ENCODE data around the gene RASA4B. TPM values are rescaled to one million over a fixed set of nuclear protein-coding genes. Genes with fewer than 3 reads are reported as not detected.
"Not testable (repeated sequence)": the region's sequence is repeated elsewhere in the genome, so short reads cannot be mapped to it uniquely, and the experiment has no call there.

Gene RASA4B
- 4.6 TPM in 2 replicates for total RNA-seq (ENCODE audit: low replicate concordance)

GRCh38 chr7:102517550-102518147, at the start of gene RASA4B:
Gene RASA4B (minus strand): TSS chr7:102517777. CDS start chr7:102517710, 67 bp downstream.
- DNase-seq (ENCODE audit: low read depth) = not testable (repeated sequence)
- peak within 1 kb of the TSS; percentile 59 for H3K4me3 ChIP-seq (ENCODE audit: low read depth, low read length)

GRCh38 chr7:102550808-102551422, 33.3 kb upstream of the RASA4B start, which contains the start of gene SPDYE2:
Gene SPDYE2 (plus strand): TSS chr7:102551226. CDS start chr7:102553256, 2,030 bp downstream.
- not testable (repeated sequence) for H3K4me3 ChIP-seq (ENCODE audit: low read depth, low read length); DNase-seq (ENCODE audit: low read depth)

- not testable (repeated sequence) for H3K4me3 ChIP-seq (ENCODE audit: low read depth, low read length); DNase-seq (ENCODE audit: low read depth)
Measured at GRCh38 chr7:102546353-102546752, 28.8 kb upstream of the RASA4B start.

GRCh38 chr7:102545288-102545687, 27.7 kb upstream of the RASA4B start:
- H3K4me3 ChIP-seq (ENCODE audit: low read depth, low read length); DNase-seq (ENCODE audit: low read depth): not testable (repeated sequence)

- not testable (repeated sequence) for DNase-seq (ENCODE audit: low read depth); H3K4me3 ChIP-seq (ENCODE audit: low read depth, low read length)
Measured at GRCh38 chr7:102544372-102544771, 26.8 kb upstream of the RASA4B start.

- DNase-seq (ENCODE audit: low read depth); H3K4me3 ChIP-seq (ENCODE audit: low read depth, low read length): not testable (repeated sequence)
Measured at GRCh38 chr7:102543596-102543995, 26.0 kb upstream of the RASA4B start, which contains the start of gene UPK3BL2. Gene UPK3BL2 (minus strand): TSS chr7:102543696. CDS start chr7:102543636, 60 bp downstream.

- DNase-seq (ENCODE audit: low read depth); H3K4me3 ChIP-seq (ENCODE audit: low read depth, low read length): not testable (repeated sequence)
Measured at GRCh38 chr7:102542771-102543170, 25.2 kb upstream of the RASA4B start.

- DNase-seq (ENCODE audit: low read depth) = not testable (repeated sequence)
Measured at GRCh38 chr7:102542083-102542482, 24.5 kb upstream of the RASA4B start.

GRCh38 chr7:102540604-102541003, 23.0 kb upstream of the RASA4B start:
- not testable (repeated sequence) for DNase-seq (ENCODE audit: low read depth); H3K4me3 ChIP-seq (ENCODE audit: low read depth, low read length)

More at GRCh38 chr7:102542083-102542482, 24.5 kb upstream of the RASA4B start:
- H3K4me3 ChIP-seq (ENCODE audit: low read depth, low read length) = not testable (repeated sequence)

- H3K4me3 ChIP-seq (ENCODE audit: low read depth, low read length); DNase-seq (ENCODE audit: low read depth): not testable (repeated sequence)
Measured at GRCh38 chr7:102535062-102535615, 17.6 kb upstream of the RASA4B start.

- not testable (repeated sequence) for DNase-seq (ENCODE audit: low read depth); H3K4me3 ChIP-seq (ENCODE audit: low read depth, low read length)
Measured at GRCh38 chr7:102532127-102532526, 14.6 kb upstream of the RASA4B start.

- not testable (repeated sequence) for DNase-seq (ENCODE audit: low read depth); H3K4me3 ChIP-seq (ENCODE audit: low read depth, low read length)
Measured at GRCh38 chr7:102531583-102531982, 14.0 kb upstream of the RASA4B start.

- not testable (repeated sequence) for DNase-seq (ENCODE audit: low read depth); H3K4me3 ChIP-seq (ENCODE audit: low read depth, low read length)
Measured at GRCh38 chr7:102527822-102528793, 10.5 kb upstream of the RASA4B start.

GRCh38 chr7:102527182-102527581, 9.6 kb upstream of the RASA4B start:
- H3K4me3 ChIP-seq (ENCODE audit: low read depth, low read length); DNase-seq (ENCODE audit: low read depth): not testable (repeated sequence)

- not testable (repeated sequence) for H3K4me3 ChIP-seq (ENCODE audit: low read depth, low read length); DNase-seq (ENCODE audit: low read depth)
Measured at GRCh38 chr7:102524803-102525202, 7.2 kb upstream of the RASA4B start.

- H3K4me3 ChIP-seq (ENCODE audit: low read depth, low read length); DNase-seq (ENCODE audit: low read depth): not testable (repeated sequence)
Measured at GRCh38 chr7:102520797-102521196, 3.2 kb upstream of the RASA4B start.

- not testable (repeated sequence) for DNase-seq (ENCODE audit: low read depth); H3K4me3 ChIP-seq (ENCODE audit: low read depth, low read length)
Measured at GRCh38 chr7:102516951-102517350, 626 bp downstream of the RASA4B start.

GRCh38 chr7:102515889-102516288, 1.7 kb downstream of the RASA4B start:
- not testable (repeated sequence) for H3K4me3 ChIP-seq (ENCODE audit: low read depth, low read length); DNase-seq (ENCODE audit: low read depth)
